Activated T-cell treated with anti-CD3 and anti-CD28 coated beads, Interleukin-2, amount 50 U/mL, for 4 hours (primary cell): ENCODE results near the gene OCA2. TPM values are rescaled to one million over a fixed set of nuclear protein-coding genes. Genes with fewer than 3 reads are reported as not detected.

Source experiments
- ATAC-seq, 2 donors: fragments of 200-7000 bp; cut with Tn5 transposase; one replicate each; pipeline ENCODE4 v1.10.0; 2021
- DNase-seq: peaks from one replicate; pipeline ENCODE4 v3.0.0-alpha.2; 2020
- H3K27me3 Mint-ChIP-seq: one replicate; pipeline ENCODE4 v1.8.0; 2021; ENCODE audit warnings: low read depth, mixed read lengths
- H3K36me3 Mint-ChIP-seq: one replicate; pipeline ENCODE4 v1.8.0; 2022; ENCODE audit warnings: mixed read lengths; ENCODE audit not compliant: insufficient read depth
- H3K4me1 Mint-ChIP-seq: one replicate; pipeline ENCODE4 v1.8.0; 2021; ENCODE audit warnings: low read depth, mixed read lengths
- H3K4me3 Mint-ChIP-seq: one replicate; pipeline ENCODE4 v1.8.0; 2021; ENCODE audit warnings: mild to moderate bottlenecking, moderate library complexity, mixed read lengths
- H3K9me3 Mint-ChIP-seq: one replicate; pipeline ENCODE4 v1.8.0; 2021; ENCODE audit warnings: mixed read lengths
- total RNA-seq, 3 donors: library from RNA; stranded (reverse); gene quantifications; one replicate each; pipeline ENCODE4 v1.2.1, GENCODE V29; 2021

The OCA2 gene
- total RNA-seq, 3 donors from 2014 or later: not detected

GRCh38 chr15:28047277-28047676, 51.8 kb downstream of the OCA2 start:
- Mint-ChIP-seq H3K4me3 (no peak overlapping the region), H3K4me1 (no peaks in the 10 kb centered on the region)
- no peak for ATAC-seq

GRCh38 chr15:28044121-28044672, 54.9 kb downstream of the OCA2 start:
- Mint-ChIP-seq H3K4me1 (no peaks in the 10 kb centered on the region), H3K27me3 (peaks cover 20% of the 10 kb centered on the region), H3K36me3 (no peaks in the 10 kb centered on the region), H3K9me3 (no peaks in the 10 kb centered on the region), H3K4me3 (no peak overlapping the region)
- ATAC-seq: no peak
- no peak for DNase-seq

More at GRCh38 chr15:28047277-28047676, 51.8 kb downstream of the OCA2 start:
- Mint-ChIP-seq H3K9me3 (no peaks in the 10 kb centered on the region), H3K36me3 (no peaks in the 10 kb centered on the region), H3K27me3 (peaks cover 11% of the 10 kb centered on the region)
- DNase-seq: no peak

- Mint-ChIP-seq H3K4me3 (no peak overlapping the region), H3K36me3 (no peaks in the 10 kb centered on the region), H3K4me1 (no peaks in the 10 kb centered on the region), H3K27me3 (peaks cover 20% of the 10 kb centered on the region), H3K9me3 (no peaks in the 10 kb centered on the region)
- no peak for DNase-seq
- no peak for ATAC-seq
Measured at GRCh38 chr15:28043691-28044091, 55.4 kb downstream of the OCA2 start.

GRCh38 chr15:28037969-28038590, 61.0 kb downstream of the OCA2 start:
- Mint-ChIP-seq H3K4me1 (no peaks in the 10 kb centered on the region), H3K9me3 (no peaks in the 10 kb centered on the region), H3K4me3 (no peak overlapping the region), H3K36me3 (no peaks in the 10 kb centered on the region), H3K27me3 (peaks cover 11% of the 10 kb centered on the region)
- ATAC-seq: no peak
- DNase-seq: no peak

GRCh38 chr15:28033443-28033842, 65.7 kb downstream of the OCA2 start:
- H3K27me3 Mint-ChIP-seq: peaks cover 5% of the 10 kb centered on the region
- H3K4me1 Mint-ChIP-seq: no peaks in the 10 kb centered on the region
- no peaks in the 10 kb centered on the region for H3K9me3 Mint-ChIP-seq
- DNase-seq (no peak), ATAC-seq (no peak)
- H3K36me3 Mint-ChIP-seq: no peaks in the 10 kb centered on the region
- H3K4me3 Mint-ChIP-seq: no peak overlapping the region

GRCh38 chr15:28030801-28031200, 68.3 kb downstream of the OCA2 start:
- no peaks in the 10 kb centered on the region for H3K4me1 Mint-ChIP-seq
- DNase-seq (no peak), ATAC-seq (no peak)
- H3K4me3 Mint-ChIP-seq: no peak overlapping the region
- no peaks in the 10 kb centered on the region for H3K9me3 Mint-ChIP-seq
- no peaks in the 10 kb centered on the region for H3K36me3 Mint-ChIP-seq
- H3K27me3 Mint-ChIP-seq: peaks cover 2% of the 10 kb centered on the region

GRCh38 chr15:28027714-28028076, 71.4 kb downstream of the OCA2 start:
- ATAC-seq (no peak), DNase-seq (no peak)
- Mint-ChIP-seq H3K4me3 (no peak overlapping the region), H3K27me3 (peaks cover 2% of the 10 kb centered on the region), H3K9me3 (no peaks in the 10 kb centered on the region), H3K36me3 (no peaks in the 10 kb centered on the region), H3K4me1 (no peaks in the 10 kb centered on the region)

GRCh38 chr15:28026764-28027713, 72.1 kb downstream of the OCA2 start:
- ATAC-seq: no peak
- Mint-ChIP-seq H3K4me1 (no peaks in the 10 kb centered on the region), H3K9me3 (no peaks in the 10 kb centered on the region), H3K27me3 (no peaks in the 10 kb centered on the region), H3K4me3 (no peak overlapping the region), H3K36me3 (no peaks in the 10 kb centered on the region)
- DNase-seq: no peak

- DNase-seq (no peak), ATAC-seq (no peak)
- Mint-ChIP-seq H3K27me3 (no peaks in the 10 kb centered on the region), H3K4me1 (no peaks in the 10 kb centered on the region), H3K36me3 (no peaks in the 10 kb centered on the region), H3K9me3 (no peaks in the 10 kb centered on the region), H3K4me3 (no peak overlapping the region)
Measured at GRCh38 chr15:28026221-28026620, 72.9 kb downstream of the OCA2 start.

GRCh38 chr15:28025413-28025812, 73.7 kb downstream of the OCA2 start:
- no peaks in the 10 kb centered on the region for H3K27me3 Mint-ChIP-seq
- no peaks in the 10 kb centered on the region for H3K4me1 Mint-ChIP-seq
- no peak for DNase-seq
- no peaks in the 10 kb centered on the region for H3K36me3 Mint-ChIP-seq
- no peaks in the 10 kb centered on the region for H3K9me3 Mint-ChIP-seq
- no peak overlapping the region for H3K4me3 Mint-ChIP-seq
- ATAC-seq: no peak

- DNase-seq: no peak
- no peak for ATAC-seq
- no peaks in the 10 kb centered on the region for H3K36me3 Mint-ChIP-seq
- H3K9me3 Mint-ChIP-seq: no peaks in the 10 kb centered on the region
- no peaks in the 10 kb centered on the region for H3K4me1 Mint-ChIP-seq
- H3K4me3 Mint-ChIP-seq: no peak overlapping the region
- no peaks in the 10 kb centered on the region for H3K27me3 Mint-ChIP-seq
Measured at GRCh38 chr15:28024889-28025250, 74.2 kb downstream of the OCA2 start.

- ATAC-seq (no peak), DNase-seq (no peak)
- H3K9me3 Mint-ChIP-seq: no peaks in the 10 kb centered on the region
- H3K27me3 Mint-ChIP-seq: no peaks in the 10 kb centered on the region
- no peak overlapping the region for H3K4me3 Mint-ChIP-seq
- H3K4me1 Mint-ChIP-seq: no peaks in the 10 kb centered on the region
- no peaks in the 10 kb centered on the region for H3K36me3 Mint-ChIP-seq
Measured at GRCh38 chr15:28023933-28024888, 74.9 kb downstream of the OCA2 start.

- no peak for DNase-seq
- Mint-ChIP-seq H3K9me3 (no peaks in the 10 kb centered on the region), H3K4me1 (no peaks in the 10 kb centered on the region), H3K27me3 (no peaks in the 10 kb centered on the region), H3K36me3 (no peaks in the 10 kb centered on the region), H3K4me3 (no peak overlapping the region)
- no peak for ATAC-seq
Measured at GRCh38 chr15:28023422-28023821, 75.7 kb downstream of the OCA2 start.

GRCh38 chr15:28022961-28023360, 76.2 kb downstream of the OCA2 start:
- Mint-ChIP-seq H3K36me3 (no peaks in the 10 kb centered on the region), H3K27me3 (no peaks in the 10 kb centered on the region), H3K4me1 (no peaks in the 10 kb centered on the region), H3K9me3 (no peaks in the 10 kb centered on the region), H3K4me3 (no peak overlapping the region)
- no peak for DNase-seq
- no peak for ATAC-seq
